Epithelial cell of proximal tubule (primary cell): ENCODE measurements around the gene ADRA2A. TPM values are rescaled to one million over a fixed set of nuclear protein-coding genes. Genes with fewer than 3 reads are reported as not detected.

Experiments used
- DNase-seq: peaks from one replicate; pipeline ENCODE4 v3.0.0-alpha.2; 2011; ENCODE audit warnings: low read depth
- H3K4me3 ChIP-seq: 2 replicates; pipeline ENCODE4 v1.5.1; 2011; ENCODE audit warnings: low read depth, mild to moderate bottlenecking, low read length
- CTCF ChIP-seq: conservative IDR thresholded peaks from 2 replicates; pipeline ENCODE4 v1.5.1; 2012; ENCODE audit warnings: low read depth, mild to moderate bottlenecking, low read length
- total RNA-seq: library from RNA; depleted of rRNA; stranded (reverse); fragments of >200 nt; gene quantifications from 2 replicates; pipeline ENCODE4 v1.2.3, GENCODE V29; 2015

ADRA2A gene
- total RNA-seq, 1 donor from 2014 or later: 0.06 TPM

GRCh38 chr10:111089293-111089692, 12.5 kb downstream of the ADRA2A start:
- no peak for TF ChIP-seq CTCF
- DNase-seq: no peak
- no peak overlapping the region for H3K4me3 ChIP-seq

GRCh38 chr10:111091833-111092232, 15.0 kb downstream of the ADRA2A start:
- TF ChIP-seq CTCF: no peak
- no peak overlapping the region for H3K4me3 ChIP-seq
- DNase-seq: no peak

GRCh38 chr10:111093741-111094380, 17.0 kb downstream of the ADRA2A start:
- no peak for TF ChIP-seq CTCF
- no peak overlapping the region for H3K4me3 ChIP-seq
- DNase-seq: peak; percentile 20

GRCh38 chr10:111098679-111099437, 22.0 kb downstream of the ADRA2A start:
- peak; percentile 21 for TF ChIP-seq CTCF
- no peak overlapping the region for H3K4me3 ChIP-seq
- no peak for DNase-seq

- TF ChIP-seq CTCF: no peak
- DNase-seq: no peak
Observed at GRCh38 chr10:111100198-111100597, 23.4 kb downstream of the ADRA2A start.

GRCh38 chr10:111101796-111102195, 25.0 kb downstream of the ADRA2A start:
- TF ChIP-seq CTCF: no peak
- no peak overlapping the region for H3K4me3 ChIP-seq

More at GRCh38 chr10:111100198-111100597, 23.4 kb downstream of the ADRA2A start:
- H3K4me3 ChIP-seq: no peak overlapping the region

More at GRCh38 chr10:111101796-111102195, 25.0 kb downstream of the ADRA2A start:
- no peak for DNase-seq
